HS-5 (cell line): ENCODE results near the gene RABGAP1L.
A peak's percentile ranks its signal among the peaks of the same experiment; 100 is the strongest.
"Not testable (repeated sequence)": the region's sequence is repeated elsewhere in the genome, so short reads cannot be mapped to it uniquely, and the experiment has no call there.

Experiments used
- DNase-seq: peaks from one replicate; pipeline ENCODE4 v3.0.0-alpha.2; 2012; ENCODE audit warnings: low read depth

The RABGAP1L gene

DNA sequence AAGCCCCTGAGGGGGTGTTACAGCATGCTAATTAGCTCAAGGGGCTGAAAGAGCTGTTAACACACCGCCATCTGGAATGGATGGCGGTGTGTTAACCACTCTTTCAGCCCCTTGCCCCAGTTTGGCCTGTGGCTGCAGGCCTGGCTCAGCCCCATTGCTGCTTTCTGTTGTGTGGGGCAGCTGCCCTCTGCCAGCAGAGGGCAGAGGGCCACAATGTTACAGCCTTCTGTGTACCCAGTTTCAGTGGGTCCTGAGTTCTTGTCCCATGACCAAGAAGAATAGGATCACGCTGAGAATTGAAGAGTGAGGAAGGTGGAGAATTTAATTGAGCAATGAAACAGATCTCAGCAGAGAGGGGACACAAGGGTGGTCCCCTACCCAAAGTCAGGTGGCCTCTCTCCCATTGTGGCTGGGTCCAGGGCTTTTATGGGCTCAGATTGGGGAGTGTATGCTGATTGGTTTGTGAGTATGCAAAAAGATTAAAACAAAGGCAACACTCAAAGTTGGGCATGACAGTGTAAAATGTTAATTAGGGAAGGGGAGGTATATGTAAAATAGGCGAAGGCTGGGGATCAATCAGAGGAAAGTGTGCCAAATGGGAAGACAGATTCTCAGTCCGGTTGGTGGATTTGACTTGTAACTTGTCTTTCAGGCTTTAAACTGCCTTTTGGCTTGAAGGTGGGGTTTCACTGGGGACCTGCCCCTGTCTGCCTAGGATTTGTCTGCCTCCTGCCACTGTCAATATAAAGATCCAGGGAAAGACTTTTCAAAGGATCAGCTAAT, 142.2 kb downstream of the RABGAP1L start:
- DNase-seq, result no peak

DNA sequence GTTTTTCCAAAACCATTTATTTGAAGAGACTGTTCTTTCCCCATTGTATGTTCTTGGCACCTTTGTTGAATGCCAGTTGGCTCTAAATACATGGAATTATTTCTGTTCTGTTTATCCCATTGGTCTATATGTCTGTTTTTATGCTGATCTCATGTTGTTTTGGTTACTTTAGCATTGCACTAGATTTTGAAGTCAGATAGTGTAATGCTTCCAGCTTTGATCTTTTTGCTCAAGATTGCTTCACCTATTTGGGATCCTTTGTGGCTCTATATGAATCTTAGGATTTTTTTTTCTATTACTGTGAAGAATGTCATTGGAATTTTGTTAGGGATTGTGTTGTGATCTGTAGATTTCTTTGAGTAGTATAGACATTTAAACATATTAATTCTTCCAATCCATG, 149.3 kb downstream of the RABGAP1L start:
- no peak for DNase-seq

DNA sequence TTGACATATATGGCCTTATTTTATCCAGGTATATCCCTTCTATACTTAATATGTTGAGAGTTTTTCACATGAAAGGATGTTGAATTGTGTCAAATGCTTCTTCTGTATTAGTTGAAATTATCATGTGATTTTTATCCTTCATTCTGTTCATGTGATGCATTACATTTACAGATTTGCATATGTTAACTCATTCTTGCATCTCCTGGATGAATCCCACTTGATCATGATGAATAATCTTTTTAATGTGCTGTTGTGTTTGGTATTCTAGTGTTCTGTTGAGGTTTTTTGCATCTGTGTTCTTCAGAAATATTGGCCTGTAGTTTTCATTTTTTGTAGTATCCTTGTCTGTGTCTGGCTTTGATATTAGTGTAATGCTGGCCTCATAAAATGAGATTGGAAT, 150.2 kb downstream of the RABGAP1L start:
- DNase-seq, result no peak

DNA sequence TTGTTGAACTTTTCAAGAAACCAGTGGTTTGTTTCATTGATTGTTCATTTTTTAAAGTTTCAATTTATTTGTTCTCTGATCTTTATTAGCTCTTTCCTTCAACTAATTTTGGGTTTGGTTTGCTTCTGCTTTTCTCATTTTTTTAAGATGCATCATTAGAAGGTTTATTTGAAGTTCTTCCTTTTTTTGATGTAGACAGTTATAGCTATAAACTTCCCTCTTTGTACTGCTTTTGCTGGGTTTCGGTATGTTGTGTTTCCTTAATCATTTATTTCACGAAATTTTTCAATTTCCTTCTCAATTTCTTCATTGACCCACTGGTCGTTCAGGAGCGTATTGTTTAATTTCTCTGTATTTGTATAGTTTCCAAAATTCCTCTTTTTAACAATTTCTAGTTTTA, 155.1 kb downstream of the RABGAP1L start:
- DNase-seq, result no peak

DNA sequence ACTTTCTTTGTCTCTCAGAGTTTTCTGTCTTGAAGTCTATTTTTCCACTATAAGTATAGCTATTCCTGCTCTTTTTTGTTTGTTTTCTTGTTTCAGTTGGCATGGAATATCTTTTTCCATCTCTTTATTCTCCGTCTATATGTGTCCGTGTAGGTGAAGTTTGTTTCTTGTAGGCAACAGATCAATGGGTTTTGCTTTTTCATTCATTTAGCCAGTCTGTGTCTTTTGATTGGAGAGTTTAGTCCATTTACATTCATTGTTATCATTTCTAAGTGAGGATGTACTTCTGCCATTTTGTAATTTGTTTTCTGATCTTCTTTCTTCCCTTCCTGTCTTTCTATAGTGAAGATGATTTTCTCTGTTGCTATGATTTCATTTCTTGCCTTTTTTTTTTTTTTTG, 155.9 kb downstream of the RABGAP1L start:
- no peak for DNase-seq

DNA sequence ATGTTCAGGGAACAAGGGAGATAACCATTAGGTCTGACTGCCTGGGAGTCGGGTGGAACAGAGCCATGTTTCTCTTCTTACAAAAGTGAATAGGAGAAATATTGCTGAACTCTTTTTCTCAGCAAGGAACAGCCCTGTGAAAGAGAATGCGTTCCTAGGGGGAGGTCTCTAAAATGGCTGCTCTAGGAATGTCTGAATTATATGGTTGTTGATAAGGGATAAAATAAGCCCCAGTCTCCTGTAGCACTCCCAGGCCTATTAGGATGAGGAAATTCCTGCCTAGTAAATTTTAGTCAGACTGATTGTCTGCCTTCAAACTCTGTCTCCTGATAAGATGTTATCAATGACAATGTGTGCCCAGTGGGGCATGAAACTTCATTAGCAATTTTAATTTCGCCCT, 161.6 kb downstream of the RABGAP1L start:
- DNase-seq, result not testable (repeated sequence)

DNA sequence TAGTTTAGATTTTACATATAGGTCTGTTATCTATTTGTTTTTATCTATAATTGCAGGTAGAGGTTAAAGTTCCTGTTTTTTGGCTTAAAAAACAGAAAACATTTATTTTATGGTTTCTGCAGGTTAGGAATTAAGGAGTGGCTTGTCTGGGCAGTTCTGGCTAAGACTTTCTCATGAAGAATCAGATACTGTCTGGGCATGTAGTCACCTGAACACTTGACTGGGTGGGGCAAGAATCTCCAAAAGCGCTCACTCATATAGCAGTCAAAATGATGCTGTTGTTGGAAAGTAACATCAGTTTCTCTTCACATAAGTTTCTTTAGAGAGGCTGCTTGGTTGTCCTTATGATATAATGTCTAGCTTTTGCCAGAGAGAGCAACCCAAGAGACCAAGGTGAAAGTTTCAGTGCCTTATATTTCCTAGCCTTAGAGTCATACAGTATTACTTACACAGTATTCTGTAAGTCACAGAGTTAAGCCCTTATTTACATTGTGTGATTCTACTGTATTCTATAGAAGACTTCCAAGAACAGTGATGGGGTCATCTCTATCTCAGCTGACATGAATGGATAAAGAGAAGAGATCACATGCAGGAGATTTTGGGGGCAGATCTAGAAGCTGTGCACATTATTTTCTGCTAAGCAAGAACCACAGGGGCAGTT, 163.0 kb downstream of the RABGAP1L start:
- no peak for DNase-seq

DNA sequence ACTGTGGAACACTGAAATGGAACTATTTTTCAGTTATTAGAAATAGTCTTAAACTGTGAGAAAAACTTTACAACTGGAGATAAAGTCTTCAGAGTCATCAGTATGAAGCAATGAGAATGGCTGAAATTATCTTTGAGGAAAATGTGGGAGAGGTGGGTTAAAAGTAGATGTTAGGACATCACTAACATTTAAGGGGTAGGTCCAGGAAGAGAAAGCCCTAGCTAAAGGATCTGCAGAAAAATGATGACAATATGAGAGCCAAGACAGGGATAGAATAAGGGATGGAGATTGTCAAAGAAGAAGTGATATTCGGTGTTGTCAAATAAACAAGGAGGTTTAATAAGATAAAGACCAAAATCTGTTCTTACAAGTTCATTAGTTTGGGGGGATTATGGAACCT, 165.2 kb downstream of the RABGAP1L start:
- DNase-seq, result no peak

DNA sequence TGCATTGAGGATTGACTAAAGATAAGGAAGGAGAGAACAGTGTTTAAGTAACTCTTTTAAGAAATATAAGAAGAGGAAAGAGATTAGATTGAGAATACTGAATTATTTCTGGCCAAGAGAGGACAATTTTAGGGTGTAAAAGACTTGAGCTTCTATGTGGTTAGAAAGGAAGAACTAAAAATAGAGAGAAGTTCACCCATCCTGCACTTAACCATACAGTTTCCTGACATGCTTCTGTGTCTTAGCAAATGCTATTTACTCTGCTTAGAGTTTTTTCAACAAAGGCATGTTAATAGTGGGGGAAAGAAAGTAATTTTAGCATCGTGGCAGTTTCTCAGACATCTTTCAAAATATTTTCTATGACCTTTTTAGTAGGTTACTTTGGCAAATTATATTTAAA, 165.6 kb downstream of the RABGAP1L start:
- no peak for DNase-seq

DNA sequence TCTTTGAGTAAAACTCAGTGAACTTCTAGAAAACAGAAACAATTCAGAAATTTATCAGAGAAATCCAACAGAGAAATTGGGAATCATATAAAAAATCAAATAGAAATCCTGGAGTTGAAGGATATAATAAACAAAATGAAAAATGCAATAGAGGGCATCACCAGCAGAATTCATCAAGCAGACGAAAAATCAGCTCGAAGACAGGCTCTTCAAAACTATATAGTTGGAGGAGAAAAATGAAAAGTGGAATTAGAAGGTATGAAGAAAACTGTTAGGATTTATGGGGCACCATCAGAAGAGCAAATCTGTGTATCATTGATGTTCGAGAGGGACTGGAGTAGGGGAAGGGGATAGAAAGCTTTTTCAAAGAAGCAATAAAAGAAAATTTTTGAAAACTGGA, 167.0 kb downstream of the RABGAP1L start:
- DNase-seq, result no peak

DNA sequence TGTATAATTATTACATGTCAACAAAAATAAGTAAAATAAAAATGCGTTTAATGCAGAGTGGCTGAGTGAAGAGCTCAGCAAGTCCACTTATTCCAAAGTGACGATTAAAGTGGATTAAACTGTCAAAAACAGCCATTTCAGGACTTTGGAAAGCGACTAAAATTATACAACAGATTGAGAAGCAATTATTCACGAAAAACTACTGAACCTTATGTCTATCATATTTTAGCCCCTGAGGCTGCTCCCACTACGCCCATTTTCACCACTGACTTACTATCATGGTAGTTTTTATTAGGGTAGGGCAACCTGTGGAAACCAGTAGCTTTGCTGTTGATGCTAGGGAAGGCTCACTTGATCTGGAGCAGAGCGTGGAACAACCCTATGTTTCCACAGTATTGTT, 174.1 kb downstream of the RABGAP1L start:
- no peak for DNase-seq

DNA sequence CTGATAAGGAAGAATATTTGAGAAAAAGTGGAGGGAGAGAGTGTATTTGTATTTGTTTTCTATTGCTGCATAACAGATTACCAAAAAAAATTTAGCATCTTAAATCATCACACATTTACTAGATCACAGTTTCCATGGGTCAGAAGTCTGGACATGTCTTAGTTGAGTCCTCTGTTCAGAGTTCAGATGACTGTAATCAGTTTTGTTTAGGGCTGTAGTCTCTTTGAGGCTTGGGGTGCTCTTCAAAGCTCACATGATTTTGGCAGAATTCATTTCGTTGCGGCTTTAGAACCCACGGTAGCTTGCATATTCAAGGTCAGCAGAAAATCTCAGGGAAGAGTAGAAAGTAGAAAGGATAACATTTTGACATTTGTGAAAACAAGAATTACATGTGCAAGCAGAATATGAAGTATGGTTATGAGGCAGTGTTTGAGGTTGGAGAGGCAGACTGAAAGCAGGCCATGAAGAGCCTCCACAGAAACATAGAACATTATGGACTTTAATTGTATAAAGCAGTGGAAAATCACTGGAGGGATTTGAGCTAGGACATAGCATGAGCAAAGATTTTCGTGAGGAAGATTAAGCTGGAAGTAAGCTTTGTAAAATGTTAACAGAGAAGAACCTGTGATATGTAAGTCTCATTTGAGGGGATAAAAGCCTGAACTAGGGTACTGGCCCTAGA, 177.8 kb downstream of the RABGAP1L start:
- no peak for DNase-seq

DNA sequence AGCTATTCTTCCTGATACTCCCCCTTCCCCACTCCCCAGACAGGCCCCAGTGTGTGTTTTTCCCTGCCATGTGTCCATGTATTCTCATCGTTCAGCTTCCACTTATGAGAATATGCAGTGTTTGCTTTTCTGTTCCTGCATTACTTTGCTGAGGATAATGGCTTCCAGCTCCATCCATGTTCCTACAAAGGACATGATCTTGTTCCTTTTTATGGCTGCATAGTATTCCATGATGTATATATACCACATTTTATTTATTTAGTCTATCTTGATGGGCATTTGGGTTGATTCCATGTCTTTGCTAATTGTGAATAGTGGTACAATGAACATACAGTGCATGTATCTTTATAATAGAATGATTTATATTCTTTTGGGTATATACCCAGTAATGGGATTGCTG, 181.1 kb downstream of the RABGAP1L start:
- DNase-seq, result not testable (repeated sequence)

DNA sequence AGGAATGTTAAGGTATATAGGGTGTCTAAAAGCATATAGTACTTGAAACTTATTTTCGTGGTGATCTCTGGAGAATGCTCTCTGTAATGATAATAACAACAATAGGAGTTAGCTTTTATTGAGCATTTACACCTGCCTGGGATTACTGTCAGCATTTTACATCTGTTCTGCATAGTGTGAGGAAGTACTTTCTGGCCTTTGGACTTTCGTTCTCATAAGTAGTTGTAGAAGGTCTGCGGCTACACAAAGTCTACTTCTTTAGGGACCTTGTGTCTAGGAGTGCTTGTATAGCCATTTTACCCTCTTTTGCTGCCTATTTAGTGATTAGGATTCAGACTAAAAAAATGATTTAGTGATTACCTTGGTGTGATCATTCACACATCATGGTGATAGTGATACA, 184.8 kb downstream of the RABGAP1L start:
- DNase-seq, result no peak

DNA sequence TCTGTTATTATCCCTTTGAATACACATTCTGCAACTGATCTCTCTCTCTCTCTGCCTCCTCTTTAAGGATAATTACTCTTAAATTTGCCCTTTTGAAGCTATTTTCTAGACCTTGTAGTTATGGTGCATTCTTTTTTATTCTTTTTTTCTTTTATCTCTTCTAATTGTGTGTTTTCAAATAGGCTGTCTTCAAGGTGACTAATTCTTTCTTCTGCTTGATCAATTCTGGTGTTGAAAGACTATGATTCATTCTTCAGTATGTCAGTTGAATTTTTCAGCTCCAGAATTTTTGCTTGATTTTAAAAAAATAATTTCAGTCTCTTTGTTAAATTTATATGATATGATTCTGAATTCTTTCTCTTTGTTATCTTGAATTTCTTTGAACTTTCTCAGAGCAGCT, 192.8 kb downstream of the RABGAP1L start:
- DNase-seq, result peak; percentile 11

DNA sequence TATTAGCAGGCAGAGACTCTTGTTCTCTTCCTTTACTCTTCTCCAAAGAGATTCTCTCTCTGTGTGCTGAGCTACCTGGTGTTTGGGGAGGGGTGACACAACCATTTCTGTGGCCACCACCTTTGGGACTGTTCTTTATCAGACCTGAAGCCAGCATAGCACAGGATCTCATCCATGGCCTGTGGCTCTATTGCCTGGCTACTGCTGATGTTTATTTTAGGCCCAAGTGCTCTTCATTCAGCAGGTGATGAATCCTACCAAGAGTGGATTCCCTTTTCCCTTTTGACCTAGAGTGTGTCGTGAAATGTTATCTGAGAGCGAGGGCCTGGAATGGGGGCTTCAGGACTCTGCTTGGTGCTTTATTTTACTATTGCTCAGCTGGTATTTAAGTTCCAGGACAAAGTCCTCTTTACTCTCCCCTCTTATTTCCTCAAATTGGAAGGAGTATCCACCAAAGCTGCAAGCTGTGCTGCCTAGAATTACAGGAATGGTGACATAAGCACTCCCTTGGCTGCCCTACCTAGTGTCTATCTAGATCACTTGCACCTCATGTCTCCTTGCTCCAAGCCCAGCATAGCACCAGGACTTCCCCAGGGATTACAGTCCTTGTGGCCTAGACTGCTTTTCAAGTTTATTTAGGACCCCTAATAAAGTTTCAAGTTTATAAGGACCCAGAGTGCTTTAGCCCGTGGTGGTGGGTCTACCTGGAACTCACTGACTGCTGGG, 193.7 kb downstream of the RABGAP1L start:
- DNase-seq, result no peak

DNA sequence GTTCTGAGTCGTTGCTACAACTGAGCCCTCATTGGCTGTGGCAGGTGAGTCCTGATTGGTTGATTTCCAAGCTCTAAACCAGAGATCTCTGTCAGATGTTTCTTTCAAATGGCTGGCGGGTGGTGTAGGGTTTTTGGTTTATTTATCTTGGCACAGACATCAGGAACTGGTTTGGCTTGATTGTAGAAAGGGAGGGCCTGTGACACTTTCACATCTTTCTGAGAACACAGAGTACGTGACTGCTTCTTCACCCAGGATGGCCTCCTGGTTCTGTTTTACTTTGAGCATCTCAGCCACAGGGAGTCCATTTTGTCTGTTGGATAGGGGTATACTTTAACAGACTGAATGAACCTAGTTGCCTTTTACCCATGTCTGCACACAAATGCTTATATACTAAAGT, 199.0 kb downstream of the RABGAP1L start:
- no peak for DNase-seq

DNA sequence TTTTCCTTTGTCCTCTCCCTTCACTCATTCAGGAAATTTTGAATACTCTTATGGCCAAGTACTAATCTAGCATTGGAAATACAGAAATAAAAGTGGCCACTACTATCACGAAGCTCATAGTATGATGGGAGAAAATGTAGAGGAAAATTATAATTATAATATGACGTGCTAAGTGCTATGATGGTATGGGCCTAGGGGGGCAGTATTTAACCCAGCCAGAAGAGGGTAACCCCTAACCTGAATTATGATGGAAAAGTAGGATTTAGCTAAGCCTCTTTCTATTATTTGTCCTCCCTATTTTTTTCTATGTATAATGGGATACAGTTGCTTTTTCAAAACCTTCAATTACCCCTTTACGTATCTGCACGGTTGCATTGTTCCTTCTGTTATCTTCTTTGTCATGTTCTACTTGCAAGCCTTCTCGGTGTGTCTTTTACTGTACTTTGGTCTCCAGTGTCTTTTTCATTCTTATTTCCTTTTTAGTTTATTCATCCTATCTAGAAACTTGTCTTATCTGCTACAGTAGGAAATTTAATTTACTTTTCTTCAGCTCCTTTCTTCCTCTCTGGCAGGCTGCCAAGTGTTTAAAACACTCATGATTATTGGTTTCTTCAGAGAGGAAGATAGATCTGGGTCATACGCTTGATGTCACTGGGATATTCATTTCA, 199.6 kb downstream of the RABGAP1L start:
- no peak for DNase-seq

DNA sequence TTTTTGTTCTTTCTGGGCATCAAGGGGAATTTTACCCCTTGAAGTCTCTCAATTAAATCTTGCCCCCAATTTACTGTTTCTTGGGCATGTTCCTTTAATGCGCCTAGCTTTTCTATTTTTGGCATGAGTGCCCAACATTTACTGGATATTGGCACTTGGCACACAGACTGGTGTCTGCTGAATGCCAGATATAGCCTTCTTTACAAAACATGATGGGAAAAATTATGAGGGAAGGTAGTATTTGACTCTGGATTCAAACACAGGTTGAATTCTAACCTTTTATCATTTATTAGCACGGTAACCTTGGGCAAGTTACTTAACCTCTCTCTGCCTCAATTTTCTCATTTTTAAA, 200.1 kb downstream of the RABGAP1L start:
- DNase-seq, result no peak

DNA sequence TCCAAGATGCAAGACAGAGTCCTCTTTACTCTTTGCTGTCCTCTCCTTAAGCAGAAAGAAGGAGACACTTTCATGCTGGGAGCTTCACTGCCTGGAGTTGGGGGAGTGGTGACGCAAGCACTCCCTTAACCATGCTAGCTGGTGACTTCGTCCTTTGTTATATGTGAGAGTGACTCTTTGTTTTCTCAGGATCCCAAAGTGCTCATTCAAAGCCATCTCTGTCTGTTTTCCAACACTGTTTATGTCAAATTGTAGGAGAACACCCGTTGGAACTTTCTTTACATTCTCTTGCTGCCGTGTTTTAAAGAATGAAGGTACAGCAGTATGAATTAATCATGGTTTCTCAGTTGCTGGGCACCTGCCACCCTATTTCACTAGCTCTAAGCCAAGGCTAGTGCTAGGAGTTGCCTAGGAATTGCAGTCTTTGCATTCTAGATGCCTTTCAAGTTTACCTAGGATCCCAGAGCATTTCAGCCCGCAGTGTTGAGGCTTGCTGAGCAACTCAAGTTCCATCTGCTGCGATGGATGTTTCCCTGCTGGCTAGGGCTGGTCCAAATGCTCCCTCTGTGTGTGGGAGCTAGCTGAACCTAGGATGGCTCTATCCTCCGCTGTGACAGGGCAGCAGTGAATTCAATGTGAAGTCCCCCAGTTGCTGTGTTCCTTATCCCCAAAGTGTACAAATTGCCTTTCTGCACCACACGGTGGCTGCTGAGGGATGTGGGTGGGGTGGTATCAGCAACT, 205.8 kb downstream of the RABGAP1L start:
- DNase-seq, result no peak

DNA sequence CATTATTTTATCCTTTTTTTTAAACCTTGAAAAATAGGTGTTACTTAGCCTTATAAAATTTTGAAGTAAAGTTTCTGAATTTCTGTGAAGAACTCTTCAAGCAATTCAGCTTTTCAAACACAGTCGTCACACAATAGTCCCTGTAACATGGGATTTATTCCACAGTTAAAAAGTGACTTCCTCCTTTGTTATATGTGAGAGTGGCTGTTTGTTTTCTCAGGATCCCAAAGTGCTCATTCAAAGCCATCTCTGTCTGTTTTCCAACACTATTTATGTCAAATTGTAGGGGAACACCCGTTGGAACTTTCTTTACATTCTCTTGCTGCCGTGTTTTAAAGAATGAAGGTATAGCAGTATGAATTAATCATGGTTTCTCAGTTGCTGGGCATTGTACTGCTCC, 207.6 kb downstream of the RABGAP1L start:
- no peak for DNase-seq
